Liver (tissue), 3 donors: ENCODE measurements around the gene FGR.

Experiments used
- CTCF ChIP-seq: fragments of 150-350 bp; IDR thresholded peaks from 2 replicates; pipeline ENCODE4 v1.5.1; 2017; ENCODE audit warnings: improper control_type of control experiment, low read depth, low read length; ENCODE audit not compliant: missing input control
- EGR1 ChIP-seq, 2 donors: IDR thresholded peaks; 2 replicates each; pipeline ENCODE4 v1.6.1; 2016 to 2018; ENCODE audit warnings: antibody characterized with exemption in 2 of 2, low read depth in 2 of 2
- GABPA ChIP-seq, 2 donors: IDR thresholded peaks in 1 of 2; conservative IDR thresholded peaks in 1 of 2; 2 replicates each; pipeline ENCODE4 v1.6.1; 2016; ENCODE audit warnings: antibody characterized with exemption in 2 of 2, mild to moderate bottlenecking in 1 of 2, moderate library complexity in 1 of 2
- JUND ChIP-seq, 2 donors: IDR thresholded peaks; 2 replicates each; pipeline ENCODE4 v1.6.1; 2016; ENCODE audit warnings: antibody characterized with exemption in 2 of 2
- RAD21 ChIP-seq, 2 donors: IDR thresholded peaks; 2 replicates each; pipeline ENCODE4 v1.6.1; 2016; ENCODE audit warnings: antibody characterized with exemption in 2 of 2, mild to moderate bottlenecking in 2 of 2
- REST ChIP-seq: IDR thresholded peaks from 2 replicates; pipeline ENCODE4 v1.6.1; 2016; ENCODE audit warnings: antibody characterized with exemption, mild to moderate bottlenecking
- RXRA ChIP-seq, 2 donors: IDR thresholded peaks; 2 replicates each; pipeline ENCODE4 v1.6.1; 2017 to 2018; ENCODE audit warnings: antibody characterized with exemption in 2 of 2, mild to moderate bottlenecking in 1 of 2
- TAF1 ChIP-seq: conservative IDR thresholded peaks from 2 replicates; pipeline ENCODE4 v1.6.1; 2016; ENCODE audit warnings: antibody characterized with exemption, mild to moderate bottlenecking
- YY1 ChIP-seq: IDR thresholded peaks from 2 replicates; pipeline ENCODE4 v1.6.1; 2016; ENCODE audit warnings: antibody characterized with exemption, mild to moderate bottlenecking
- TF ChIP-seq, protein P1 (sequence below): IDR thresholded peaks from 2 replicates; pipeline ENCODE4 v1.6.1; 2016; ENCODE audit warnings: antibody characterized with exemption
- TF ChIP-seq, protein P2 (sequence below): IDR thresholded peaks from 2 replicates; pipeline ENCODE4 v1.6.1; 2016; ENCODE audit warnings: antibody characterized with exemption
- TF ChIP-seq, protein P3 (sequence below): IDR thresholded peaks from 2 replicates; pipeline ENCODE4 v1.6.1; 2016; ENCODE audit warnings: antibody characterized with exemption
- donor health status: healthy.
- donor health status: healthy.

DNA sequence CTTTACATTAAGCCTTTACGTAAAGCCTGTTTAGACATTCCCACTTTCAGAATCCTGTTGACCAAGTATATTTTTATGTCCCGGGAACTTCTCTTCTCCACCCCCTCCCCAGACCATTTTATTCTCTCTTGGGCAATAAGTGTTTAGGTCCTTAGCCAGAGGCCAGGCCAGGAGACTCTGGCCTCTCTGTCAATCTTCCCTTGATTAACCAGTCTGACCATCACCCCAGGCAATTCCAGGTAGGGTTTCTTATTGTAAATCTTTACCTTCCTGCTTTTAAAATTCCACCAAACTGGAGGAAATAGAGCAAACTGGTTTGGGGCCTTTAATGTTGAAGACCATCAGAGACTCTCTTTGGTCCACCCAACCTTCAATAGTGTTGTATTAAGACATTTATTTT is 49.2 kb upstream of the FGR start:
- TF ChIP-seq REST (no peak), CTCF (no peak), GABPA (IDR thresholded peaks at IDR 0.05 in 1 of 2, conservative IDR thresholded peaks at IDR 0.05 in 1 of 2) (no peak), RXRA (IDR thresholded peaks at IDR 0.05) (no peak), TAF1 (no peak), RAD21 (IDR thresholded peaks at IDR 0.05) (no peak), YY1 (no peak), EGR1 (IDR thresholded peaks at IDR 0.05; ENCODE audit: low read depth in 2 of 2) (no peak), JUND (IDR thresholded peaks at IDR 0.05) (no peak)
- TF ChIP-seq, protein P1, sequence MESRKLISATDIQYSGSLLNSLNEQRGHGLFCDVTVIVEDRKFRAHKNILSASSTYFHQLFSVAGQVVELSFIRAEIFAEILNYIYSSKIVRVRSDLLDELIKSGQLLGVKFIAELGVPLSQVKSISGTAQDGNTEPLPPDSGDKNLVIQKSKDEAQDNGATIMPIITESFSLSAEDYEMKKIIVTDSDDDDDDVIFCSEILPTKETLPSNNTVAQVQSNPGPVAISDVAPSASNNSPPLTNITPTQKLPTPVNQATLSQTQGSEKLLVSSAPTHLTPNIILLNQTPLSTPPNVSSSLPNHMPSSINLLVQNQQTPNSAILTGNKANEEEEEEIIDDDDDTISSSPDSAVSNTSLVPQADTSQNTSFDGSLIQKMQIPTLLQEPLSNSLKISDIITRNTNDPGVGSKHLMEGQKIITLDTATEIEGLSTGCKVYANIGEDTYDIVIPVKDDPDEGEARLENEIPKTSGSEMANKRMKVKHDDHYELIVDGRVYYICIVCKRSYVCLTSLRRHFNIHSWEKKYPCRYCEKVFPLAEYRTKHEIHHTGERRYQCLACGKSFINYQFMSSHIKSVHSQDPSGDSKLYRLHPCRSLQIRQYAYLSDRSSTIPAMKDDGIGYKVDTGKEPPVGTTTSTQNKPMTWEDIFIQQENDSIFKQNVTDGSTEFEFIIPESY = no peak
- TF ChIP-seq, protein P2, sequence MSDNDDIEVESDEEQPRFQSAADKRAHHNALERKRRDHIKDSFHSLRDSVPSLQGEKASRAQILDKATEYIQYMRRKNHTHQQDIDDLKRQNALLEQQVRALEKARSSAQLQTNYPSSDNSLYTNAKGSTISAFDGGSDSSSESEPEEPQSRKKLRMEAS = no peak
- TF ChIP-seq, protein P3, sequence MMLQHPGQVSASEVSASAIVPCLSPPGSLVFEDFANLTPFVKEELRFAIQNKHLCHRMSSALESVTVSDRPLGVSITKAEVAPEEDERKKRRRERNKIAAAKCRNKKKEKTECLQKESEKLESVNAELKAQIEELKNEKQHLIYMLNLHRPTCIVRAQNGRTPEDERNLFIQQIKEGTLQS = no peak
